Fibroblast of skin of left quadriceps (primary cell): Measurements from ENCODE around the gene DSEL.

Source experiments
- DNase-seq, 2 experiments: peaks; one replicate each; pipeline ENCODE4 v3.0.0-alpha.2; 2013; ENCODE audit warnings: low read depth in 2 of 2

DSEL gene

GRCh38 chr18:67516539-67517443 lies at the start of gene DSEL:
Gene DSEL (minus strand): TSS chr18:67516720. CDS start chr18:67514608, 2,112 bp downstream.
- DNase-seq = peak; percentile 92

- DNase-seq = no peak
Observed at GRCh38 chr18:67553437-67553836, 36.9 kb upstream of the DSEL start.

- no peak for DNase-seq
Observed at GRCh38 chr18:67550872-67551520, 34.5 kb upstream of the DSEL start.

- DNase-seq = no peak
Observed at GRCh38 chr18:67549946-67550345, 33.4 kb upstream of the DSEL start.

- peak; percentile 24 to 26 for DNase-seq
Observed at GRCh38 chr18:67545681-67546080, 29.2 kb upstream of the DSEL start.

- no peak for DNase-seq
Observed at GRCh38 chr18:67540559-67540958, 24.0 kb upstream of the DSEL start.

GRCh38 chr18:67531929-67532328 lies 15.4 kb upstream of the DSEL start:
- no peak for DNase-seq

GRCh38 chr18:67525328-67526099 lies 9.0 kb upstream of the DSEL start:
- DNase-seq = peak; percentile 99

GRCh38 chr18:67520351-67520921 lies 3.9 kb upstream of the DSEL start:
- peak; percentile 91 to 92 for DNase-seq

GRCh38 chr18:67519592-67519991 lies 3.1 kb upstream of the DSEL start:
- DNase-seq = peak; percentile 63

- DNase-seq = no peak
Observed at GRCh38 chr18:67518566-67518965, 2.0 kb upstream of the DSEL start.

GRCh38 chr18:67517444-67517765 lies 885 bp upstream of the DSEL start:
- DNase-seq = no peak

GRCh38 chr18:67515942-67516538 lies 480 bp downstream of the DSEL start:
- DNase-seq = peak; percentile 75 to 77

GRCh38 chr18:67514901-67515540 lies 1.5 kb downstream of the DSEL start:
- no peak for DNase-seq

- DNase-seq = no peak
Observed at GRCh38 chr18:67514465-67514864, 2.1 kb downstream of the DSEL start.

- no peak for DNase-seq
Observed at GRCh38 chr18:67513280-67513679, 3.2 kb downstream of the DSEL start.

GRCh38 chr18:67511840-67512239 lies 4.7 kb downstream of the DSEL start:
- DNase-seq = no peak

- DNase-seq = peak in 1 of 2 experiments; percentile 16
Observed at GRCh38 chr18:67510831-67511230, 5.7 kb downstream of the DSEL start.

GRCh38 chr18:67509741-67510391 lies 6.7 kb downstream of the DSEL start:
- DNase-seq = peak; percentile 56 to 62

GRCh38 chr18:67508146-67508545 lies 8.4 kb downstream of the DSEL start:
- no peak for DNase-seq

- DNase-seq = no peak
Observed at GRCh38 chr18:67504739-67505138, 11.8 kb downstream of the DSEL start.
